ENCODE measurements around the gene ITFG1. TPM values are rescaled to one million over a fixed set of nuclear protein-coding genes. Genes with fewer than 3 reads are reported as not detected.

The ITFG1 gene
- total and polyA plus RNA-seq, 2 donors from 2014 or later: 63.7 to 69.7 TPM

DNA sequence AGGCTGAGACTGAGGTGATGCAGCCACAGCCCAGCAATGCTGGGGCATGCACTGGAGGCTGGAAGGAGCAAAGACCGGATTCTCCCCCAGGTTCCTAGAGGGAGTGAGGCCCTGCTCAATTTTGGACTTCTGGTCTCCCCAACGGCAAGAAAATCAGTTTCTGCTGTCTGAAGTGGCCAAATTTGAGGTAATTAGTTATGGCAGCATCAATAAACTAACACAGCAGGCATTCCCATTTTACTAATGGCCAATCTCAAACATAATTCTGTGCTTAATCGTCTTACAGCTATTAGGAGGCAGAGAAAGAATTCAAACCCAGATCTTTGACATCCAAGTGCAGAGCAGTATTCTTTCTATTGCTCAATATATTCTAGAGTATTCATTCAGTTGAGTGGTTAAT is 333.3 kb downstream of the ITFG1 start:
- no peak for FAIRE-seq

DNA sequence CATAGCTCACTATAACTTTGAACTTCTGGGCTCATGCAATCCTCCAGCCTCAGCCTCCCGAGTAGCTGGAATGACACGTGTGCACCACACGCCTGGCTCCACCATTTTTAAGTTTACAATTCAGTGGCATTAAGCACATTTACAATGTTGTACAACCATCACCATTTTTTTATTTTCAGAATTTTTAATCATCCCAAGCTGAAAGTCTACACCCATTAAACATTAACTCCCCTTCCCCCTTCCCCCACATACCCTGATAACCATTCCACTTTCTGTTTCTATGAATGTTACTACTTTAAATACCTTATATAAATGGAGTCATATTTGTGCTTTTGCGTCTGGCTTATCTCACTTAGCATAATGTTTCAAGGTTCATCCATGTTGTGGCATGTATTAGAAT is 335.1 kb downstream of the ITFG1 start:
- no peak for TF ChIP-seq CTCF (IDR thresholded peaks at IDR 0.05; ENCODE audit: borderline replicate concordance, extremely low read depth, insufficient read depth)
- intact Hi-C loops (cut with DNase I): no loop called here
- Histone ChIP-seq H3K27me3 (ENCODE audit: control insufficient read depth, insufficient read depth, low read length) (no peaks in the 10 kb centered on the region), H3K36me3 (ENCODE audit: control insufficient read depth in 2 of 3, insufficient read depth in 3 of 3, low read length in 3 of 3) (no peaks in the 10 kb centered on the region), H3K4me1 (ENCODE audit: control insufficient read depth in 2 of 3, insufficient read depth in 2 of 3, low read depth in 1 of 3, low read length in 3 of 3) (no peaks in the 10 kb centered on the region), H3K9me3 (ENCODE audit: control insufficient read depth in 2 of 3, insufficient read depth in 1 of 3, low read length in 3 of 3) (peaks cover 0 to 3% (median 0%) of the 10 kb centered on the region in 3 donors), H3K9ac (ENCODE audit: low read length in 3 of 3) (no peak overlapping the region), H3K4me3 (ENCODE audit: low read length in 3 of 3) (no peak overlapping the region), H3K27ac (ENCODE audit: low read depth in 2 of 2, low read length in 2 of 2) (no peak overlapping the region)
- FAIRE-seq (no peak), DNase-seq (no peak)

More for the DNA sequence above, 333.3 kb downstream of the ITFG1 start:
- Histone ChIP-seq H3K4me3 (ENCODE audit: low read length in 3 of 3) (no peak overlapping the region), H3K27me3 (ENCODE audit: control insufficient read depth, insufficient read depth, low read length) (no peaks in the 10 kb centered on the region), H3K27ac (ENCODE audit: low read depth in 2 of 2, low read length in 2 of 2) (no peak overlapping the region), H3K9me3 (ENCODE audit: control insufficient read depth in 2 of 3, insufficient read depth in 1 of 3, low read length in 3 of 3) (peaks cover 0 to 3% (median 0%) of the 10 kb centered on the region in 3 donors), H3K4me1 (ENCODE audit: control insufficient read depth in 2 of 3, insufficient read depth in 2 of 3, low read depth in 1 of 3, low read length in 3 of 3) (no peaks in the 10 kb centered on the region), H3K9ac (ENCODE audit: low read length in 3 of 3) (no peak overlapping the region), H3K36me3 (ENCODE audit: control insufficient read depth in 2 of 3, insufficient read depth in 3 of 3, low read length in 3 of 3) (no peaks in the 10 kb centered on the region)
- no peak for DNase-seq
- no peak for TF ChIP-seq CTCF (IDR thresholded peaks at IDR 0.05; ENCODE audit: borderline replicate concordance, extremely low read depth, insufficient read depth)
- intact Hi-C loops (cut with DNase I): no loop called here

GRCh38 chr16:47113130-47113529 is 347.7 kb downstream of the ITFG1 start:
- no peaks in the 10 kb centered on the region for H3K9me3 ChIP-seq (ENCODE audit: control insufficient read depth in 2 of 3, insufficient read depth in 1 of 3, low read length in 3 of 3)
- H3K27me3 ChIP-seq (ENCODE audit: control insufficient read depth, insufficient read depth, low read length): no peaks in the 10 kb centered on the region
- H3K4me1 ChIP-seq (ENCODE audit: control insufficient read depth in 2 of 3, insufficient read depth in 2 of 3, low read depth in 1 of 3, low read length in 3 of 3): no peaks in the 10 kb centered on the region
- TF ChIP-seq CTCF (IDR thresholded peaks at IDR 0.05; ENCODE audit: borderline replicate concordance, extremely low read depth, insufficient read depth): no peak
- H3K4me3 ChIP-seq (ENCODE audit: low read length in 3 of 3): no peak overlapping the region
- no peak overlapping the region for H3K9ac ChIP-seq (ENCODE audit: low read length in 3 of 3)
- FAIRE-seq: no peak
- no peaks in the 10 kb centered on the region for H3K36me3 ChIP-seq (ENCODE audit: control insufficient read depth in 2 of 3, insufficient read depth in 3 of 3, low read length in 3 of 3)
- no peak for DNase-seq
- no peak overlapping the region for H3K27ac ChIP-seq (ENCODE audit: low read depth in 2 of 2, low read length in 2 of 2)
- intact Hi-C loops (cut with DNase I): no loop called here

DNA sequence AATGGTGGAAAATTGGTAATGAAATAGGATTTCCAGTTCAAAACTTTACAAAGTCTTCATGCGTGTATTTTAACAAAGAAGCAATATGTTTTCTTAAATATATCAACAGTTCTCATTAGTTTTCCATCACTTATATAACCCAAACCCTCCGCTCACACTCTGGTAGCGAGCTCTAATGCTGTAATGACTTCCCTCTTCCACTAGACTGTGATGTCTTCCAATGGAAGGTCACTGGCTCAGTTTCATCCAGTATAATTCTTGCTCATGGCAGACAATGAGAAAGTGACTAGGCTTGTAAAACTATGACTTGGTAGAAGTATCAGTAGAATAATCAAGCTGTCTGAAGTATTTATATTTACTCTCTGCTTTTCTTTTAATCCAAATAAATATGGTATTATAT is 349.9 kb downstream of the ITFG1 start:
- FAIRE-seq (no peak), DNase-seq (no peak)
- no peak overlapping the region for H3K27ac ChIP-seq (ENCODE audit: low read depth in 2 of 2, low read length in 2 of 2)
- H3K4me3 ChIP-seq (ENCODE audit: low read length in 3 of 3): no peak overlapping the region
- no peaks in the 10 kb centered on the region for H3K27me3 ChIP-seq (ENCODE audit: control insufficient read depth, insufficient read depth, low read length)
- H3K4me1 ChIP-seq (ENCODE audit: control insufficient read depth in 2 of 3, insufficient read depth in 2 of 3, low read depth in 1 of 3, low read length in 3 of 3): no peaks in the 10 kb centered on the region
- H3K36me3 ChIP-seq (ENCODE audit: control insufficient read depth in 2 of 3, insufficient read depth in 3 of 3, low read length in 3 of 3): no peaks in the 10 kb centered on the region
- no peak for TF ChIP-seq CTCF (IDR thresholded peaks at IDR 0.05; ENCODE audit: borderline replicate concordance, extremely low read depth, insufficient read depth)
- no peak overlapping the region for H3K9ac ChIP-seq (ENCODE audit: low read length in 3 of 3)
- no peaks in the 10 kb centered on the region for H3K9me3 ChIP-seq (ENCODE audit: control insufficient read depth in 2 of 3, insufficient read depth in 1 of 3, low read length in 3 of 3)
- intact Hi-C loops (cut with DNase I): no loop called here

Measured in kidney (tissue), 14 donors.